Mesendoderm (in vitro differentiated cells): Measurements from ENCODE around the gene STX1A.

Source experiments
- DNase-seq: peaks from one replicate; pipeline ENCODE4 v3.0.0; 2013
- H2AK5ac ChIP-seq: 2 replicates; pipeline ENCODE4 v1.6.1; 2013; ENCODE audit warnings: low read length, inconsistent platforms
- H2BK120ac ChIP-seq: 2 replicates; pipeline ENCODE4 v1.6.1; 2013; ENCODE audit warnings: low read depth, mild to moderate bottlenecking, low read length, moderate library complexity, mixed read lengths
- H2BK15ac ChIP-seq: replicated peaks from 2 replicates; pipeline ENCODE4 v1.6.1; 2013; ENCODE audit warnings: low read depth, mild to moderate bottlenecking, moderate library complexity
- H2BK5ac ChIP-seq: 2 replicates; pipeline ENCODE4 v1.6.1; 2013; ENCODE audit warnings: low read length, inconsistent platforms
- H3K18ac ChIP-seq: 2 replicates; pipeline ENCODE4 v1.6.1; 2013; ENCODE audit warnings: mild to moderate bottlenecking, low read length, mixed read lengths
- H3K23ac ChIP-seq: one replicate; pipeline ENCODE4 v1.6.1; 2013; ENCODE audit warnings: low read length
- H3K27ac ChIP-seq: 2 replicates; pipeline ENCODE4 v1.5.1; 2013; ENCODE audit warnings: low read depth, mild to moderate bottlenecking, inconsistent platforms, low read length, moderate library complexity
- H3K27me3 ChIP-seq: 2 replicates; pipeline ENCODE4 v1.6.1; 2013; ENCODE audit warnings: low read length, control low read depth, mild to moderate bottlenecking, inconsistent platforms; ENCODE audit not compliant: insufficient read depth, poor library complexity
- H3K36me3 ChIP-seq: 2 replicates; pipeline ENCODE4 v1.6.1; 2013; ENCODE audit warnings: low read length, inconsistent platforms; ENCODE audit not compliant: control insufficient read depth, insufficient read depth
- H3K4ac ChIP-seq: one replicate; pipeline ENCODE4 v1.6.1; 2013; ENCODE audit warnings: low read depth, mild to moderate bottlenecking, low read length, moderate library complexity
- H3K4me1 ChIP-seq: 2 replicates; pipeline ENCODE4 v1.6.1; 2013; ENCODE audit warnings: low read depth, low read length, inconsistent platforms; ENCODE audit not compliant: control insufficient read depth
- H3K4me2 ChIP-seq: 2 replicates; pipeline ENCODE4 v1.6.1; 2013; ENCODE audit warnings: low read length
- H3K4me3 ChIP-seq: 2 replicates; pipeline ENCODE4 v1.5.1; 2013; ENCODE audit warnings: mild to moderate bottlenecking, low read length
- H3K56ac ChIP-seq: one replicate; pipeline ENCODE4 v1.6.1; 2013; ENCODE audit warnings: low read length
- H3K79me1 ChIP-seq: 2 replicates; pipeline ENCODE4 v1.6.1; 2013; ENCODE audit warnings: low read length, inconsistent platforms
- H3K79me2 ChIP-seq: 2 replicates; pipeline ENCODE4 v1.6.1; 2013; ENCODE audit warnings: mild to moderate bottlenecking, low read length; ENCODE audit not compliant: control insufficient read depth, insufficient read depth
- H3K9ac ChIP-seq: 2 replicates; pipeline ENCODE4 v1.6.1; 2013; ENCODE audit warnings: low read length, inconsistent platforms
- H4K5ac ChIP-seq: one replicate; pipeline ENCODE4 v1.6.1; 2013; ENCODE audit warnings: low read length
- H4K8ac ChIP-seq: one replicate; pipeline ENCODE4 v1.6.1; 2013; ENCODE audit warnings: low read depth, mild to moderate bottlenecking, control low read depth, low read length, moderate library complexity
- WGBS: extraction: QIAGEN DNeasy Blood & Tissue Kit; methylation state at CpG from one replicate; pipeline ENCODE4 v1.1.7; 2013; ENCODE audit warnings: low lambda C conversion rate, missing lambda C conversion rate; ENCODE audit not compliant: insufficient coverage; ENCODE audit errors: extremely low coverage; 5-methylcytosine and 5-hydroxymethylcytosine counted together

Gene STX1A

GRCh38 chr7:73732397-73732796, 12.9 kb upstream of the STX1A start:
- Histone ChIP-seq H2BK120ac (no peak overlapping the region), H4K8ac (no peak overlapping the region), H3K27ac (no peak overlapping the region), H2BK15ac (no peak overlapping the region), H3K4me1 (no peaks in the 10 kb centered on the region), H3K4me3 (no peak overlapping the region), H3K23ac (no peak overlapping the region), H3K27me3 (no peaks in the 10 kb centered on the region), H3K4me2 (no peak overlapping the region), H2BK5ac (no peak overlapping the region), H3K56ac (no peak overlapping the region), H4K5ac (no peak overlapping the region), H3K79me2 (no peaks in the 10 kb centered on the region), H3K79me1 (peaks cover under 1% of the 10 kb centered on the region), H3K4ac (no peak overlapping the region), H3K36me3 (no peaks in the 10 kb centered on the region), H2AK5ac (no peak overlapping the region), H3K9ac (no peak overlapping the region), H3K18ac (no peak overlapping the region)
- no CpG with 5 or more reads among the region's 2 CpGs for WGBS
- DNase-seq = no peak

GRCh38 chr7:73730485-73730884, 11.0 kb upstream of the STX1A start:
- no peak overlapping the region for H3K18ac ChIP-seq
- no peak overlapping the region for H3K27ac ChIP-seq
- H3K23ac ChIP-seq = no peak overlapping the region
- no peaks in the 10 kb centered on the region for H3K4me1 ChIP-seq
- WGBS = no CpG with 5 or more reads among the region's 3 CpGs
- H4K8ac ChIP-seq = no peak overlapping the region
- H4K5ac ChIP-seq = no peak overlapping the region
- no peaks in the 10 kb centered on the region for H3K27me3 ChIP-seq
- no peak overlapping the region for H3K56ac ChIP-seq
- no peak overlapping the region for H2AK5ac ChIP-seq
- H3K4ac ChIP-seq = no peak overlapping the region
- H3K4me3 ChIP-seq = no peak overlapping the region
- H2BK15ac ChIP-seq = no peak overlapping the region
- DNase-seq = no peak
- H3K4me2 ChIP-seq = no peak overlapping the region
- no peaks in the 10 kb centered on the region for H3K79me1 ChIP-seq
- no peak overlapping the region for H2BK120ac ChIP-seq
- H3K79me2 ChIP-seq = no peaks in the 10 kb centered on the region
- no peak overlapping the region for H2BK5ac ChIP-seq
- no peak overlapping the region for H3K9ac ChIP-seq
- no peaks in the 10 kb centered on the region for H3K36me3 ChIP-seq

- Histone ChIP-seq H3K79me1 (no peaks in the 10 kb centered on the region), H3K79me2 (no peaks in the 10 kb centered on the region), H3K4ac (no peak overlapping the region), H3K23ac (no peak overlapping the region), H3K27ac (no peak overlapping the region), H4K8ac (no peak overlapping the region), H3K18ac (no peak overlapping the region), H4K5ac (no peak overlapping the region), H3K4me1 (no peaks in the 10 kb centered on the region), H3K56ac (no peak overlapping the region), H3K9ac (no peak overlapping the region), H3K4me3 (no peak overlapping the region), H2BK15ac (no peak overlapping the region), H3K27me3 (no peaks in the 10 kb centered on the region), H2BK120ac (no peak overlapping the region), H2AK5ac (no peak overlapping the region), H3K4me2 (no peak overlapping the region), H2BK5ac (no peak overlapping the region), H3K36me3 (no peaks in the 10 kb centered on the region)
- DNase-seq = no peak
- no CpG with 5 or more reads among the region's 5 CpGs for WGBS
Measured at GRCh38 chr7:73728551-73728950, 9.1 kb upstream of the STX1A start.

- Histone ChIP-seq H3K4me1 (no peaks in the 10 kb centered on the region), H4K5ac (no peak overlapping the region), H2AK5ac (no peak overlapping the region), H2BK15ac (no peak overlapping the region), H3K79me1 (no peaks in the 10 kb centered on the region), H3K79me2 (no peaks in the 10 kb centered on the region), H3K4me2 (no peak overlapping the region), H4K8ac (no peak overlapping the region), H3K23ac (no peak overlapping the region), H3K18ac (no peak overlapping the region), H3K4me3 (no peak overlapping the region), H3K27me3 (no peaks in the 10 kb centered on the region), H3K56ac (no peak overlapping the region), H3K4ac (no peak overlapping the region), H3K27ac (no peak overlapping the region), H2BK5ac (no peak overlapping the region), H2BK120ac (no peak overlapping the region), H3K9ac (no peak overlapping the region), H3K36me3 (no peaks in the 10 kb centered on the region)
- no CpG with 5 or more reads among the region's 3 CpGs for WGBS
- no peak for DNase-seq
Measured at GRCh38 chr7:73727952-73728351, 8.5 kb upstream of the STX1A start.

GRCh38 chr7:73726083-73726466, 6.6 kb upstream of the STX1A start:
- Histone ChIP-seq H4K5ac (no peak overlapping the region), H3K27ac (no peak overlapping the region), H2BK5ac (no peak overlapping the region), H4K8ac (no peak overlapping the region), H3K18ac (no peak overlapping the region), H2BK15ac (no peak overlapping the region), H3K79me2 (no peaks in the 10 kb centered on the region), H2AK5ac (no peak overlapping the region), H3K56ac (no peak overlapping the region), H3K27me3 (no peaks in the 10 kb centered on the region), H3K23ac (no peak overlapping the region), H3K79me1 (no peaks in the 10 kb centered on the region), H3K36me3 (no peaks in the 10 kb centered on the region), H3K4ac (no peak overlapping the region), H2BK120ac (no peak overlapping the region), H3K4me1 (no peaks in the 10 kb centered on the region), H3K4me2 (no peak overlapping the region), H3K9ac (no peak overlapping the region), H3K4me3 (no peak overlapping the region)
- WGBS = no CpG with 5 or more reads among the region's 1 CpG
- no peak for DNase-seq

- H3K27me3 ChIP-seq = peaks cover 2% of the 10 kb centered on the region
- H4K5ac ChIP-seq = no peak overlapping the region
- H3K9ac ChIP-seq = no peak overlapping the region
- H3K23ac ChIP-seq = no peak overlapping the region
- H2AK5ac ChIP-seq = no peak overlapping the region
- H3K18ac ChIP-seq = no peak overlapping the region
- H3K56ac ChIP-seq = no peak overlapping the region
- no peaks in the 10 kb centered on the region for H3K4me1 ChIP-seq
- no peak for DNase-seq
- no peak overlapping the region for H3K4ac ChIP-seq
- H2BK5ac ChIP-seq = no peak overlapping the region
- H3K79me2 ChIP-seq = no peaks in the 10 kb centered on the region
- WGBS = no CpG with 5 or more reads among the region's 3 CpGs
- H4K8ac ChIP-seq = no peak overlapping the region
- no peak overlapping the region for H3K4me3 ChIP-seq
- no peaks in the 10 kb centered on the region for H3K79me1 ChIP-seq
- no peak overlapping the region for H3K27ac ChIP-seq
- H3K36me3 ChIP-seq = no peaks in the 10 kb centered on the region
- no peak overlapping the region for H2BK120ac ChIP-seq
- no peak overlapping the region for H3K4me2 ChIP-seq
- no peak overlapping the region for H2BK15ac ChIP-seq
Measured at GRCh38 chr7:73723813-73724212, 4.3 kb upstream of the STX1A start.
